HepG2 (cell line): ENCODE results near the gene ITGB6. TPM values are rescaled to one million over a fixed set of nuclear protein-coding genes. Genes with fewer than 3 reads are reported as not detected.

Source experiments
- ATAC-seq: fragments of 200-7000 bp; cut with Tn5 transposase; 3 replicates; pipeline ENCODE4 v1.9.1; 2020; ENCODE audit warnings: mild to moderate bottlenecking, moderate library complexity
- BruUV-seq: library from RNA; stranded (reverse); fragments of 400-500 nt; replicated peaks from 2 replicates; lab custom pipeline; 2021; lab: Mats Ljungman, UMichigan
- CTCF ChIA-PET: fragments of 300-600 bp; formaldehyde crosslinking; extraction: SDS; loops from one replicate; lab custom pipeline; 2021; ENCODE audit warnings: low total read pairs, inconsistent platforms, low intra/inter-chr PET ratio; lab: Yijun Ruan, JAX
- POLR2A ChIA-PET: fragments of 350-600 bp; sonication (Branson Sonifier 250); formaldehyde crosslinking; loops from one replicate; lab custom pipeline; 2020; ENCODE audit warnings: antibody characterized with exemption, inconsistent platforms; lab: Yijun Ruan, JAX
- DNase-seq: peaks from one replicate; pipeline ENCODE4 v3.0.0-alpha.2; 2015; ENCODE audit warnings: low spot score
- FAIRE-seq: peaks from 3 replicates; lab custom pipeline; 2011; peaks lifted over from hg19 to GRCh38; lab: Jason Lieb, UNC
- H2AFZ ChIP-seq: one replicate; pipeline ENCODE4 v1.6.1; 2011; ENCODE audit warnings: low read length, inconsistent platforms
- H3K27ac ChIP-seq: fragments of 300-600 bp; 3 replicates; pipeline ENCODE4 v1.8.0; 2011; ENCODE audit warnings: mixed run types, mild to moderate bottlenecking, mixed read lengths, low read length, inconsistent platforms; ENCODE audit not compliant: insufficient read depth; ENCODE audit errors: extremely low read length
- H3K27me3 ChIP-seq, 2 experiments: fragments of 200-600 bp in 1 of 2; 2 replicates in 1 of 2; 3 replicates in 1 of 2; pipeline versions ENCODE4 v1.6.0 to v1.8.0; 2011; ENCODE audit warnings: low read length in 2 of 2, mild to moderate bottlenecking in 2 of 2, moderate library complexity in 2 of 2, inconsistent platforms in 1 of 2; ENCODE audit not compliant: insufficient read depth in 2 of 2, control insufficient read depth in 1 of 2
- H3K36me3 ChIP-seq, 2 experiments: fragments of 200-600 bp in 1 of 2; replicated peaks in 1 of 2; 2 replicates in 1 of 2; 3 replicates in 1 of 2; pipeline versions ENCODE4 v1.5.1 to v1.8.0; 2011; ENCODE audit warnings: low read length in 2 of 2, inconsistent platforms in 1 of 2; ENCODE audit not compliant: insufficient read depth in 2 of 2, control insufficient read depth in 1 of 2
- H3K4me1 ChIP-seq: 2 replicates; pipeline ENCODE4 v1.5.1; 2012; ENCODE audit warnings: low read length, inconsistent platforms; ENCODE audit not compliant: insufficient read depth
- H3K4me2 ChIP-seq: 2 replicates; pipeline ENCODE4 v1.6.0; 2011; ENCODE audit warnings: low read depth, low read length, inconsistent platforms
- H3K4me3 ChIP-seq, 3 experiments: fragments of 200-600 bp in 1 of 3; sonication (generic), shearing (Covaris generic) in 1 of 3; replicated peaks in 1 of 3; 2 replicates each; pipeline ENCODE4 v1.5.1; 2011 to 2016; ENCODE audit warnings: low read length in 3 of 3, inconsistent platforms in 2 of 3, low read depth in 2 of 3, mild to moderate bottlenecking in 2 of 3, control low read depth in 1 of 3, mixed read lengths in 1 of 3; ENCODE audit not compliant: insufficient read depth in 1 of 3
- H3K79me2 ChIP-seq: one replicate; pipeline ENCODE4 v1.6.1; 2011; ENCODE audit warnings: low read length, inconsistent platforms; ENCODE audit not compliant: insufficient read depth
- H3K9ac ChIP-seq: 2 replicates; pipeline ENCODE4 v1.6.0; 2011; ENCODE audit warnings: mild to moderate bottlenecking, low read depth, low read length, inconsistent platforms; ENCODE audit not compliant: insufficient read depth
- H3K9me3 ChIP-seq: 2 replicates; pipeline ENCODE4 v1.5.1; 2012; ENCODE audit warnings: mild to moderate bottlenecking, low read length
- H4K20me1 ChIP-seq: 2 replicates; pipeline ENCODE4 v1.6.0; 2011; ENCODE audit warnings: inconsistent platforms, mild to moderate bottlenecking, low read length, moderate library complexity; ENCODE audit not compliant: insufficient read depth
- ELF1 ChIP-seq: sonication (generic); formaldehyde crosslinking; IDR thresholded peaks from 2 replicates; pipeline ENCODE4 v1.4.0; 2020; ENCODE audit warnings: missing genetic modification reagents
- HCFC1 ChIP-seq: fragments of 150-350 bp; IDR thresholded peaks from 2 replicates; pipeline ENCODE4 v1.6.1; 2014; ENCODE audit warnings: low read depth, low read length
- HMGA1 ChIP-seq: sonication (generic); formaldehyde crosslinking; conservative IDR thresholded peaks from 2 replicates; pipeline ENCODE4 v1.4.0; 2020; ENCODE audit warnings: missing genetic modification reagents
- POLR2G ChIP-seq: fragments of 200-400 bp; formaldehyde crosslinking; IDR thresholded peaks from 2 replicates; pipeline ENCODE4 v1.6.1; 2018; ENCODE audit warnings: mild to moderate bottlenecking, low read depth, low read length, moderate library complexity
- RARG ChIP-seq: sonication (generic); formaldehyde crosslinking; IDR thresholded peaks from 2 replicates; pipeline ENCODE4 v1.4.0; 2020; ENCODE audit warnings: low read depth, mild to moderate bottlenecking, missing genetic modification reagents
- ZBED4 ChIP-seq: sonication (generic); formaldehyde crosslinking; IDR thresholded peaks from 2 replicates; pipeline ENCODE4 v1.4.0; 2020; ENCODE audit warnings: missing genetic modification reagents, borderline replicate concordance
- ZNF547 ChIP-seq: sonication (generic); formaldehyde crosslinking; IDR thresholded peaks from 2 replicates; pipeline ENCODE4 v1.5.1; 2020; ENCODE audit warnings: mild to moderate bottlenecking, missing genetic modification reagents
- in situ Hi-C: cut with HindIII; loops from 2 replicates; pipeline ENCODE4 v1.10.0; 2017; ENCODE audit warnings: low pct_unique_long_range_greater_than_20kb; ENCODE audit not compliant: extremely low pct_ligation_motif_present
- intact Hi-C: fragments of 100-400 bp; cut with micrococcal nuclease; formaldehyde crosslinking; loops from one replicate; pipeline ENCODE4 v1.10.0; 2022; ENCODE audit not compliant: unreplicated experiment
- polyA plus RNA-seq, 8 experiments: library from polyadenylated mRNA; depleted of rRNA in 3 of 8; stranded (reverse) in 7 of 8; unstranded in 1 of 8; fragments of >200 nt; fragmentation: Illumina TruSeq in 4 of 8; extraction: Trizol in 4 of 8; gene quantifications; 2 replicates each; pipeline versions ENCODE4 v1.2.1 to v1.2.3, GENCODE V29; 2011 to 2016; ENCODE audit warnings: low read depth in 4 of 8, missing spikeins in 1 of 8, mixed read lengths in 1 of 8; ENCODE audit not compliant: insufficient read depth in 1 of 8
- total RNA-seq, 5 experiments: library from RNA; depleted of rRNA; stranded (reverse); fragments of >200 nt; fragmentation: Illumina TruSeq; extraction: Trizol; gene quantifications; 2 replicates each; pipeline ENCODE4 v1.2.3, GENCODE V29; 2016; ENCODE audit warnings: low read depth in 1 of 5
- TF ChIP-seq, protein P1 (sequence below): sonication (generic); formaldehyde crosslinking; conservative IDR thresholded peaks from 2 replicates; pipeline ENCODE4 v1.8.0; 2022; ENCODE audit warnings: mild to moderate bottlenecking, moderate library complexity, missing genetic modification reagents
- TF ChIP-seq, protein P2 (sequence below): sonication (generic); formaldehyde crosslinking; IDR thresholded peaks from 2 replicates; pipeline ENCODE4 v1.5.1; 2020; ENCODE audit warnings: missing genetic modification reagents, mild to moderate bottlenecking, borderline replicate concordance

Gene ITGB6
- total and polyA plus RNA-seq, 2 of the 13 experiments (the other 11 are each of a cell fraction or from before 2014, with no cell fraction given): not detected

DNA sequence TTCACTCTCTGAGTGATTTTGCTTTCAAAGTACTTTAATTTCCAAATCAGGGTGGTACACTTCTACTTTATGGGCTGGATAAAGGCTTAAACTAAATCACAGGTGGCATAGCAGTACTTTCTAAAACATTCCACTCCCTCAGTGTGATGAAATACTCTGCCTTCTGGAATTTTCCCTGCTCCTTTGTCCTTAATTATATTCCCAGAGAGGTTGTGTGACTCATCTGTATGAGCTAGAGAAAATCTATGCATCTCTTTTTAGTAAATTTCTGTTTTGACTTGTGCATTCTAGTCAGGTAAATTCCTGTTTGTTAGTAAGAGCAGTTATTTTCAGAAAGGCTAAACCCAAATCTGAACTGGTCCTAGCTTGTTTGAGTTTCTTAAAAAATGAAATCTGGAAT, 108.7 kb downstream of the ITGB6 start:
- no peak overlapping the region for H3K9ac ChIP-seq
- H4K20me1 ChIP-seq: no peaks in the 10 kb centered on the region
- H3K79me2 ChIP-seq: no peaks in the 10 kb centered on the region
- in situ Hi-C loops (no loop called here), intact Hi-C loops (no loop called here)
- no peak overlapping the region for H2AFZ ChIP-seq
- FAIRE-seq (no peak), DNase-seq (no peak), ATAC-seq (no peak)
- ChIA-PET CTCF (no interaction called here), POLR2A (no interaction called here)
- no peak overlapping the region for H3K27ac ChIP-seq
- no TSS peak for BruUV-seq
- H3K36me3 ChIP-seq: no peaks in the 10 kb centered on the region
- H3K4me1 ChIP-seq: no peaks in the 10 kb centered on the region
- H3K9me3 ChIP-seq: peaks cover 30% of the 10 kb centered on the region
- H3K27me3 ChIP-seq: no peaks in the 10 kb centered on the region; a peak in 1 of 5 replicates
- TF ChIP-seq, protein P1, sequence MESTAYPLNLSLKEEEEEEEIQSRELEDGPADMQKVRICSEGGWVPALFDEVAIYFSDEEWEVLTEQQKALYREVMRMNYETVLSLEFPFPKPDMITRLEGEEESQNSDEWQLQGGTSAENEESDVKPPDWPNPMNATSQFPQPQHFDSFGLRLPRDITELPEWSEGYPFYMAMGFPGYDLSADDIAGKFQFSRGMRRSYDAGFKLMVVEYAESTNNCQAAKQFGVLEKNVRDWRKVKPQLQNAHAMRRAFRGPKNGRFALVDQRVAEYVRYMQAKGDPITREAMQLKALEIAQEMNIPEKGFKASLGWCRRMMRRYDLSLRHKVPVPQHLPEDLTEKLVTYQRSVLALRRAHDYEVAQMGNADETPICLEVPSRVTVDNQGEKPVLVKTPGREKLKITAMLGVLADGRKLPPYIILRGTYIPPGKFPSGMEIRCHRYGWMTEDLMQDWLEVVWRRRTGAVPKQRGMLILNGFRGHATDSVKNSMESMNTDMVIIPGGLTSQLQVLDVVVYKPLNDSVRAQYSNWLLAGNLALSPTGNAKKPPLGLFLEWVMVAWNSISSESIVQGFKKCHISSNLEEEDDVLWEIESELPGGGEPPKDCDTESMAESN (CRISPR knock-in tag): no peak
- TF ChIP-seq HMGA1 (CRISPR knock-in tag) (no peak), ZNF547 (CRISPR knock-in tag) (no peak), RARG (CRISPR knock-in tag) (no peak), ZBED4 (CRISPR knock-in tag) (no peak), HCFC1 (no peak), ELF1 (CRISPR knock-in tag) (no peak), POLR2G (no peak)
- TF ChIP-seq, protein P2, sequence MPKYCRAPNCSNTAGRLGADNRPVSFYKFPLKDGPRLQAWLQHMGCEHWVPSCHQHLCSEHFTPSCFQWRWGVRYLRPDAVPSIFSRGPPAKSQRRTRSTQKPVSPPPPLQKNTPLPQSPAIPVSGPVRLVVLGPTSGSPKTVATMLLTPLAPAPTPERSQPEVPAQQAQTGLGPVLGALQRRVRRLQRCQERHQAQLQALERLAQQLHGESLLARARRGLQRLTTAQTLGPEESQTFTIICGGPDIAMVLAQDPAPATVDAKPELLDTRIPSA (CRISPR knock-in tag): no peak
- H3K4me2 ChIP-seq: no peak overlapping the region
- no peak overlapping the region for H3K4me3 ChIP-seq
